ENCODE data around the gene PARD3.

- TF ChIP-seq CTCF (IDR thresholded peaks at IDR 0.05), result no peak
- no peak for TF ChIP-seq POLR2A (IDR thresholded peaks at IDR 0.05)
These were observed 307.9 kb downstream of the PARD3 start for GRCh38 chr10:34507217-34507616.
